ENCODE data around the gene CST3. TPM values are rescaled to one million over a fixed set of nuclear protein-coding genes. Genes with fewer than 3 reads are reported as not detected.
"Not testable (repeated sequence)": the region's sequence is repeated elsewhere in the genome, so short reads cannot be mapped to it uniquely, and the experiment has no call there.

The CST3 gene
- total RNA-seq, 2 experiments from 2014 or later, result 1.0 to 1.4 TPM

- Mint-ChIP-seq H3K27me3 (peaks cover 11% of the 10 kb centered on the region), H3K4me1 (no peaks in the 10 kb centered on the region), H3K27ac (no peak overlapping the region), H3K9me3 (ENCODE audit: low read depth) (no peaks in the 10 kb centered on the region), H3K4me3 (no peak overlapping the region), H3K36me3 (ENCODE audit: low read depth) (no peaks in the 10 kb centered on the region)
- POLR2A ChIA-PET, result no interaction called here
- ATAC-seq (no peak), DNase-seq (no peak)
- intact Hi-C loops (cut with DNase I, micrococcal nuclease), result no loop called here
- CTCF ChIA-PET, result no interaction called here
These were observed 2.4 kb upstream of the CST3 start for GRCh38 chr20:23640018-23640601.

DNA sequence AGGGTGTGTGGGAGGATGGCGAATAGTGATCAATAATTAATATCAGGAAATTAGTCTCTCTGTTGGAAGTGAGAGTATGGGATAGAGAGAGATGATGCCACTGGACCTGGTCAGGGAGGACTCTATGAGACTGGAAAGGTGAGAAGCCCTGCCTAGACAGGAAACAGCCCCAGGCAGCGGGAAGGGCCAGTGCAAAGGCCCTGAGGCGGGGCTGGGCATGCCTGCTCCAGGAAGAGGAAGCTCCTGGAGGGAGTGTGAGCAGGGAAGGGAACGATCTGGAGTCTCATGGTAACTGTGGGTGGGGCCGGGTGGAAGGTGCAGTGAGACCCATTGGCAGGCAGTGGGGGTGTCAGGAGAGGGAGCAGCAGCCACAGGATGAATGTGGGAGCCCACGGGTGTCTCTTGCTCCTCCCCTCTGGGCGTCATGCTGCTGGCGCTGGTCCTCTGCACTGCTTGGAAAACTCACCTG is 1.8 kb upstream of the CST3 start:
- intact Hi-C loops (cut with DNase I, micrococcal nuclease), result no loop called here
- H3K9me3 Mint-ChIP-seq (ENCODE audit: low read depth), result no peaks in the 10 kb centered on the region
- H3K27ac Mint-ChIP-seq, result no peak overlapping the region
- no peaks in the 10 kb centered on the region for H3K4me1 Mint-ChIP-seq
- CTCF ChIA-PET, result no interaction called here
- H3K4me3 Mint-ChIP-seq, result no peak overlapping the region
- POLR2A ChIA-PET, result no interaction called here
- no peak for ATAC-seq
- peaks cover 16% of the 10 kb centered on the region for H3K27me3 Mint-ChIP-seq
- no peak for DNase-seq
- H3K36me3 Mint-ChIP-seq (ENCODE audit: low read depth), result no peaks in the 10 kb centered on the region

- Mint-ChIP-seq H3K36me3 (ENCODE audit: low read depth) (no peaks in the 10 kb centered on the region), H3K27ac (no peak overlapping the region), H3K9me3 (ENCODE audit: low read depth) (no peaks in the 10 kb centered on the region), H3K4me1 (no peaks in the 10 kb centered on the region), H3K4me3 (no peak overlapping the region), H3K27me3 (peaks cover 16% of the 10 kb centered on the region)
- POLR2A ChIA-PET, result no interaction called here
- no peak for ATAC-seq
- CTCF ChIA-PET, result no interaction called here
- DNase-seq, result no peak
- intact Hi-C loops (cut with DNase I, micrococcal nuclease), result no loop called here
These were observed 554 bp upstream of the CST3 start for GRCh38 chr20:23638309-23638708.

- no peak for ATAC-seq
- POLR2A ChIA-PET, result no interaction called here
- Mint-ChIP-seq H3K9me3 (ENCODE audit: low read depth) (no peaks in the 10 kb centered on the region), H3K4me1 (no peaks in the 10 kb centered on the region), H3K4me3 (peak overlapping the region; percentile 40), H3K27me3 (peaks cover 16% of the 10 kb centered on the region), H3K27ac (no peak overlapping the region), H3K36me3 (ENCODE audit: low read depth) (no peaks in the 10 kb centered on the region)
- CTCF ChIA-PET, result interaction anchor here (0.7 kb wide), 1 partner anchor 387 kb away, joined by 4 read pairs; no protein-coding TSS in a partner anchor
- intact Hi-C loops (cut with DNase I, micrococcal nuclease), result no loop called here
- DNase-seq, result no peak
These were observed 860 bp downstream of the CST3 start for GRCh38 chr20:23636908-23637281.

GRCh38 chr20:23636182-23636907 is 1.4 kb downstream of the CST3 start:
- no peaks in the 10 kb centered on the region for H3K36me3 Mint-ChIP-seq (ENCODE audit: low read depth)
- ChIA-PET CTCF (interaction anchor here (0.7 kb wide), 1 partner anchor 387 kb away, joined by 4 read pairs; no protein-coding TSS in a partner anchor), POLR2A (no interaction called here)
- peak overlapping the region; percentile 40 for H3K4me3 Mint-ChIP-seq
- peaks cover 16% of the 10 kb centered on the region for H3K27me3 Mint-ChIP-seq
- H3K4me1 Mint-ChIP-seq, result no peaks in the 10 kb centered on the region
- H3K9me3 Mint-ChIP-seq (ENCODE audit: low read depth), result no peaks in the 10 kb centered on the region
- H3K27ac Mint-ChIP-seq, result no peak overlapping the region
- no peak for DNase-seq
- intact Hi-C loops (cut with DNase I, micrococcal nuclease), result no loop called here
- ATAC-seq, result no peak

DNA sequence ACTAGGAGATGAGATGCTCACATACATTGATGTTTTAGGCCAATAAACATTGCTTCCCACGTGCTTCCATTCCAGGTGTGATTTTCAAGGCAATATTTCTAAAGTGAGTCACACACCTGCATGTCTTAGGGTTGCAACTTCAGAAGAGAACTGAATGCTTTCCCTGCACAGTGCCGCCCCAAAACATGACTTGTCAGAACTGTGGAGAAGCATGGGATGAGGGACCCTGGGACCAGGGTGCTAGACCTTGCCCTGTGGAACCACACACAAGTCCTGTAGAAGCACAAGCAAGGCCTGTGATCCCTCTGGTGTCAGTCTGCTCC is 2.0 kb downstream of the CST3 start:
- H3K36me3 Mint-ChIP-seq (ENCODE audit: low read depth); H3K9me3 Mint-ChIP-seq (ENCODE audit: low read depth); ATAC-seq; H3K4me3 Mint-ChIP-seq; DNase-seq; H3K4me1 Mint-ChIP-seq; intact Hi-C loops (cut with DNase I, micrococcal nuclease); H3K27ac Mint-ChIP-seq; POLR2A ChIA-PET; CTCF ChIA-PET: not testable (repeated sequence)
- H3K27me3 Mint-ChIP-seq, result peaks cover 16% of the 10 kb centered on the region

GRCh38 chr20:23634985-23635767 is 2.6 kb downstream of the CST3 start:
- no peak for DNase-seq
- H3K36me3 Mint-ChIP-seq (ENCODE audit: low read depth), result no peaks in the 10 kb centered on the region
- CTCF ChIA-PET, result no interaction called here
- no peaks in the 10 kb centered on the region for H3K9me3 Mint-ChIP-seq (ENCODE audit: low read depth)
- intact Hi-C loops (cut with DNase I, micrococcal nuclease), result no loop called here
- ATAC-seq, result no peak
- peaks cover 16% of the 10 kb centered on the region for H3K27me3 Mint-ChIP-seq
- H3K4me1 Mint-ChIP-seq, result no peaks in the 10 kb centered on the region
- no peak overlapping the region for H3K27ac Mint-ChIP-seq
- no peak overlapping the region for H3K4me3 Mint-ChIP-seq
- POLR2A ChIA-PET, result no interaction called here

GRCh38 chr20:23634044-23634801 is 3.5 kb downstream of the CST3 start:
- no peaks in the 10 kb centered on the region for H3K4me1 Mint-ChIP-seq
- no peaks in the 10 kb centered on the region for H3K36me3 Mint-ChIP-seq (ENCODE audit: low read depth)
- H3K27ac Mint-ChIP-seq, result no peak overlapping the region
- H3K4me3 Mint-ChIP-seq, result no peak overlapping the region
- POLR2A ChIA-PET, result no interaction called here
- DNase-seq (no peak), ATAC-seq (no peak)
- H3K9me3 Mint-ChIP-seq (ENCODE audit: low read depth), result no peaks in the 10 kb centered on the region
- CTCF ChIA-PET, result no interaction called here
- H3K27me3 Mint-ChIP-seq, result peaks cover 17% of the 10 kb centered on the region
- intact Hi-C loops (cut with DNase I, micrococcal nuclease), result no loop called here

DNA sequence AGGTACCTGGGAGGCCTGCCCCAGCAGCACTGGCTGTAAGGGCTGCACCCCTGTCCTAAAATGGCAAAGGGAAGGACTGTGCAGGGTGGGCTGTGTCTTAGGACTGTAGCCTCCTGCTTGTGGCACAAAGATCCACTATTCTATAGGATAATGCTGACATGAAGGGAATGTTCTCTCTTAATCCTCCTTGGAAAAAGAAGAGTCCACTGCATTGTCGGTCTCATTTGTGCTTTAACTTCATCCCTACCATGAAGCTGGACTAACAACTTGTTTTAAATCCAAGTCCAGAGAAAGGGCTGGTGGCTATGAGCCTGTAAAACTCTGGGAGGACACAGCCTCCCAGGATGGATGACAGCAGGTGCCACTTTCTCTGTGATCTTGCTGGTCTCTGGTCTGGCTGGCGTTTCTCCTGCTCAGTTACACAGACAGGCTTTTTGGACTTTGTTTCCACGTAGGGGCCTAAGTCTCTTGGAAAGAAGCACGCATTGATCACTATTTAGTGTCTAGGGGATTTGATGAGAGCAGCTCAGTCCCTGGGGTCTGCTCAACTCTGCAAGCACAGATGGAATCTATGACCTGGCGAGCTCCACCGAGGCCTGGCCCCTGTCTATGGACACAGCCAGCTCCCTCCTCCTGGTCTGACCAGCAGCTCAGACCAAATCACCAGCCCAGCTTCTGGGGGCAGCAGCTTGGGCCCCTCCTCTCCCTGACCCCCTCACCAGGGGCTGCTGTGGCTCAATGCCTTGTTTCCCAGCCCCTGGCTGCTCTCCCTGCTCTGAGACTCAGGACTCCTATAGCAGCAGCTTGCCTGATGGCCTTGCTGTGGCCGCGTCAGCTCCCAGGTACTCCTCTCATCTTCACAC is 4.8 kb downstream of the CST3 start:
- H3K4me3 Mint-ChIP-seq, result no peak overlapping the region
- no peak overlapping the region for H3K27ac Mint-ChIP-seq
- intact Hi-C loops (cut with DNase I, micrococcal nuclease), result no loop called here

DNA sequence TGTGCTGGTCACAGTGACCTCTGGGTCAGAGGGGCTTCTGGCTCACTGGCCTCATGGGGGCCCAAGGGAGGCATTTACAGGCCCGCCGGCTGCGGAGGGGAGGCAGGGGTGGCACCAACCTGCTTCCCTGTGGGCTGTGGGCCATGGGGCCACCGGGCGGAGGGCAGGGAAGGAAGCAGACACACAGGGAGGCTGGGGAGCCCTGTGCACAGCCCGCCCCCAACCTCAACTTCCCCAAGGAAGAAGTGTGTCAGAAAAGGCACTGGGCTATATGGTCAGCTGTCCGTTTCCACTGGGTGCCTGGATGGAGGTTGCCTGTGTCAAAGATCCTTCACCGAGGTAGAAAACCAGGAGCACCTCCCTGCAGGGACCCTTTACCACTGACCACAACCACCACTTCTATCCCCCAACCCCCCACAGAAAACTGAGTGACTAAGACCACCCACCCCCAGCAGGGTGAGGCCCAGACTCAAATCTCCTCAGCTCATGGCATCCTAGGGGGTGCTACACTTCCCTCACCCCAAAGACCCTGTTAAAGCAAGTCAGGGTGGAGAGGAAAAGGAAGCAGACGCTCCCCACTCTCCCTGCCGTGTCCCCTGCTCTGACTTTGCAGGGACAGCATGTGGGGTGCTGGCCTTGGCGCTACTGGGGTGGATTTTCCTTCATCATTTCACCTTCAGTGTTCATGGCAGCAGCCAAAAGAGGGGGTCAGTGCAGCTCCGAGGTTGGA is 5.6 kb downstream of the CST3 start:
- H3K4me1 Mint-ChIP-seq, result no peaks in the 10 kb centered on the region
- ATAC-seq (no peak), DNase-seq (no peak)
- ChIA-PET CTCF (interaction anchor here (0.7 kb wide), 1 partner anchor 28 kb away, joined by 4 read pairs; no protein-coding TSS in a partner anchor), POLR2A (no interaction called here)
- no peaks in the 10 kb centered on the region for H3K36me3 Mint-ChIP-seq (ENCODE audit: low read depth)
- H3K27me3 Mint-ChIP-seq, result peaks cover 14% of the 10 kb centered on the region
- H3K4me3 Mint-ChIP-seq, result no peak overlapping the region
- no peak overlapping the region for H3K27ac Mint-ChIP-seq
- no peaks in the 10 kb centered on the region for H3K9me3 Mint-ChIP-seq (ENCODE audit: low read depth)
- intact Hi-C loops (cut with DNase I, micrococcal nuclease), result no loop called here

More for the DNA sequence above, 4.8 kb downstream of the CST3 start:
- ChIA-PET POLR2A (no interaction called here), CTCF (interaction anchor here (0.7 kb wide), 1 partner anchor 35 kb away, joined by 3 read pairs; no protein-coding TSS in a partner anchor)
- H3K9me3 Mint-ChIP-seq (ENCODE audit: low read depth), result no peaks in the 10 kb centered on the region
- H3K27me3 Mint-ChIP-seq, result peaks cover 15% of the 10 kb centered on the region
- no peak for DNase-seq
- no peaks in the 10 kb centered on the region for H3K36me3 Mint-ChIP-seq (ENCODE audit: low read depth)
- no peaks in the 10 kb centered on the region for H3K4me1 Mint-ChIP-seq
- no peak for ATAC-seq

Measured in activated CD4-positive, alpha-beta T cell treated with anti-CD3 and anti-CD28 coated beads for 36 hours (primary cell).